Measurements from ENCODE around the gene ITGAE.

ITGAE gene

DNA sequence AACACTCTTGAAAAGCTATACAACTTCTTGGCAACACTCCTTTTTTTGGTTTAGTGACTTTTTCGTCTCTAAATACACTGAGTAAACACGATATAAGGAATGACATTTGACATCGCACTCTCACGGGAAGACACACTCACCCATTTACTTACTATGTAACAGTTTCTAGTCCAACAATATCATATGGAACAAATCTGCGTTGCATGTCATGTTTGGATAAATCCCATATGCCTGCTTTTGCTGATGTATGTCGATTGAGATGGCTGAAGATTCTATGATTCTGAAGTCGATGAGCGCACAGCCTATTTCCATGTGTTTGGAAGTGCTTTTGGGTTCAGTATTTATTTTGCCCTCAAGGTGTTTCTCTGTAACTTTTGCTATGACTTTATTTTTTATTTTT is 18.2 kb downstream of the ITGAE start:
- WGBS (ENCODE audit: insufficient coverage), result 88% methylated on average over 3 of the region's 8 CpGs
- Histone ChIP-seq H3K27me3 (replicated peaks in 2 of 5; ENCODE audit: control insufficient read depth in 4 of 5, insufficient read depth in 5 of 5, low read length in 4 of 5) (no peaks in the 10 kb centered on the region), H3K27ac (ENCODE audit: insufficient read depth in 1 of 2, low read depth in 1 of 2, low read length in 2 of 2, poor library complexity in 1 of 2, severe bottlenecking in 2 of 2) (no peak overlapping the region), H3K9me3 (ENCODE audit: control extremely low read depth in 1 of 5, control insufficient read depth in 4 of 5, insufficient read depth in 2 of 5, low read depth in 1 of 5, low read length in 4 of 5) (no peaks in the 10 kb centered on the region), H3K4me3 (ENCODE audit: control insufficient read depth in 1 of 7, extremely low read depth in 1 of 7, insufficient read depth in 4 of 7, low read depth in 2 of 7, low read length in 6 of 7) (no peak overlapping the region), H3K36me3 (ENCODE audit: control insufficient read depth in 4 of 4, insufficient read depth in 4 of 4, low read length in 3 of 4) (no peaks in the 10 kb centered on the region), H3K4me1 (ENCODE audit: control extremely low read depth in 1 of 4, control insufficient read depth in 4 of 4, insufficient read depth in 4 of 4, low read length in 3 of 4) (no peaks in the 10 kb centered on the region)
- DNase-seq, result no peak
- CTCF ChIA-PET, result interaction anchor here (2.2 to 4.1 kb wide), 2 partner anchors 11 to 45 kb away, joined by 8 to 18 read pairs; no protein-coding TSS in a partner anchor
- POLR2A ChIA-PET, result no interaction called here

DNA sequence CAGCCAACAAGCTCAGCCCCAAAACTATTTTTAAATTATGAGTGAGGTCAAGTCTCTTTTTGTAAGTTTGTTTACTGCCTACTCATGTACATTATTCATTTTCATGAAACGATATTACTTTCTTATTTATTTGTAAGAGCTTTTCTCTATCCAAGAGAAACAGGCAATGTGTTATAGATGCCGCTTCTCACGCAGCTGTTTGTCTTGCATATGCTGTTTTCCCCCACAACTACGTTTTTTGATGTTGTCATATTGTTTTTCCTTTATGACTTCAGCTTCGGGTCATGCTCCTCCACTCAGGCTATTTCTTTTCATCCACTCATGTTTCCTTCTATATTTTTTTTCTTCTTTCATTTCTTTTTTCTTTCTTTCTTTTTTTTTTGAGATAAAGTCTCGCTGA is 20.0 kb downstream of the ITGAE start:
- 93% methylated on average over 5 of the region's 6 CpGs for WGBS (ENCODE audit: insufficient coverage)
- no peak for DNase-seq
- CTCF ChIA-PET, result interaction anchor here (0.9 to 4.1 kb wide), 5 partner anchors 10 to 65 kb away, joined by 3 to 18 read pairs (median 8); partner anchors contain the start of gene NCBP3

DNA sequence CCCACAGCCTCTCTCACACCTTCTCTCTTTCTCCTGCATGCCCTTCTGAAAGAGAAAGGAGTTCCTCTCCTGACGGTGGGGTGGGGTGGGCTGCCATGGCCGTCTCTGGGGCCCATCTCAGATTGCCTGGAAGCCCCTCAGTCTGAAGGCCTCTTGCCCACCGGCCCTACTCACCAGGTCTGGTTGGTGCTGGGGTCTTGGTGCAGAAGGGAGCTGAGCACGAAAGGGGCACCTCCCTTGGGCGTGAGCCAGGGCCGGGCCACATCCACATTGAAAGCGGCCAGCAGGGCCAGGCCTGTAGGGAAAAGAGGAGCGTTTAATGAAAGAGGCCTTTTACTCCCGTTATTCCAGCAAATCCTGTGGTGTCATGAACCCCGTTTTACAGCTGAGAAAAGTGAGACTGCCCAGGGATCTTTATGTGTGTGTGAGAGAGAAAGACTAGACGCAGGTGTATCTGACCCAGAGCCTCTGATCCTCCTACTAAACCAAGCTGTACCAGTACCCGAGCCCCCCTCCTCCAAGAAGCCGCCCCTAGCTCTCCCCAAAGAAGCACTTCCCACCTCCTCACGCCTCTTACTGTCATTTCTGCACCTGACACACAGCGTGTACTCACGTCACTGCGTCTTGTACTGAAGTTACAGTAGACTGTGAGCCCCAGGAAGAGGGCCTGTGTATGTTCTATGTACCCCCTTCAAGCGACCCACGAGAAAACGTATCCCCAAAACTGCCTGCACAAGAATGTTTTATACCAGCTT is 23.4 kb downstream of the ITGAE start:
- Histone ChIP-seq H3K36me3 (ENCODE audit: control insufficient read depth in 4 of 4, insufficient read depth in 4 of 4, low read length in 3 of 4) (no peaks in the 10 kb centered on the region), H3K27ac (ENCODE audit: insufficient read depth in 1 of 2, low read depth in 1 of 2, low read length in 2 of 2, poor library complexity in 1 of 2, severe bottlenecking in 2 of 2) (no peak overlapping the region), H3K4me1 (ENCODE audit: control extremely low read depth in 1 of 4, control insufficient read depth in 4 of 4, insufficient read depth in 4 of 4, low read length in 3 of 4) (peaks cover 0 to 3% (median 0%) of the 10 kb centered on the region in 4 experiments), H3K27me3 (replicated peaks in 2 of 5; ENCODE audit: control insufficient read depth in 4 of 5, insufficient read depth in 5 of 5, low read length in 4 of 5) (no peaks in the 10 kb centered on the region), H3K4me3 (ENCODE audit: control insufficient read depth in 1 of 7, extremely low read depth in 1 of 7, insufficient read depth in 4 of 7, low read depth in 2 of 7, low read length in 6 of 7) (no peak overlapping the region), H3K9me3 (ENCODE audit: control extremely low read depth in 1 of 5, control insufficient read depth in 4 of 5, insufficient read depth in 2 of 5, low read depth in 1 of 5, low read length in 4 of 5) (no peaks in the 10 kb centered on the region)
- no peak for DNase-seq
- ChIA-PET POLR2A (no interaction called here), CTCF (no interaction called here)
- over 99% methylated on average over 14 of the region's 20 CpGs for WGBS (ENCODE audit: insufficient coverage)

More for the DNA sequence above, 20.0 kb downstream of the ITGAE start:
- no peaks in the 10 kb centered on the region for H3K4me1 ChIP-seq (ENCODE audit: control extremely low read depth in 1 of 4, control insufficient read depth in 4 of 4, insufficient read depth in 4 of 4, low read length in 3 of 4)
- H3K27me3 ChIP-seq (replicated peaks in 2 of 5; ENCODE audit: control insufficient read depth in 4 of 5, insufficient read depth in 5 of 5, low read length in 4 of 5), result no peaks in the 10 kb centered on the region
- no peak overlapping the region for H3K27ac ChIP-seq (ENCODE audit: insufficient read depth in 1 of 2, low read depth in 1 of 2, low read length in 2 of 2, poor library complexity in 1 of 2, severe bottlenecking in 2 of 2)
- H3K36me3 ChIP-seq (ENCODE audit: control insufficient read depth in 4 of 4, insufficient read depth in 4 of 4, low read length in 3 of 4), result no peaks in the 10 kb centered on the region
- H3K9me3 ChIP-seq (ENCODE audit: control extremely low read depth in 1 of 5, control insufficient read depth in 4 of 5, insufficient read depth in 2 of 5, low read depth in 1 of 5, low read length in 4 of 5), result no peaks in the 10 kb centered on the region
- H3K4me3 ChIP-seq (ENCODE audit: control insufficient read depth in 1 of 7, extremely low read depth in 1 of 7, insufficient read depth in 4 of 7, low read depth in 2 of 7, low read length in 6 of 7), result no peak overlapping the region
- POLR2A ChIA-PET, result interaction anchor here (0.7 kb wide), 1 partner anchor 15 kb away, joined by 5 read pairs; no protein-coding TSS in a partner anchor

DNA sequence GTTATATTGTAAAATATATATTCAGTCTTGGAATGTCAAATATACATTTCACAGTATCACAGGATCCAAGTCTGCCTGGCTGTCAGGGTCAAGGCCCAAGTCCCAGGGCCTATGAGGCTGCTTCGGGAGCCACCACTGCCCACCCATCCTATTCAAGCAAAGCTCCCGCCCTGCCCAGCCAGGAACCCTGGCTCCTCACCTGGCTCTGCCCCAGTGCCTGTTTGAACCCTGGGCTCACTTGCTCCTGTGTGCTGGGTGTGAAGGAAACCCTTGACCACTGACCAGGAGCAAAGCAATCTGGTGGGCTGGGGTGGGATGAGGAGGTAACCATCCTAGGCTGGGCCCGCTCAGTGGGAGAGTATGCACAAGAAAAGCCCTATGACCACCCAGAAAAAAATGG is 27.0 kb downstream of the ITGAE start:
- ChIA-PET CTCF (interaction anchor here (0.7 to 1.1 kb wide), 3 partner anchors 26 to 45 kb away, joined by 3 to 7 read pairs (median 4); no protein-coding TSS in a partner anchor), POLR2A (no interaction called here)

DNA sequence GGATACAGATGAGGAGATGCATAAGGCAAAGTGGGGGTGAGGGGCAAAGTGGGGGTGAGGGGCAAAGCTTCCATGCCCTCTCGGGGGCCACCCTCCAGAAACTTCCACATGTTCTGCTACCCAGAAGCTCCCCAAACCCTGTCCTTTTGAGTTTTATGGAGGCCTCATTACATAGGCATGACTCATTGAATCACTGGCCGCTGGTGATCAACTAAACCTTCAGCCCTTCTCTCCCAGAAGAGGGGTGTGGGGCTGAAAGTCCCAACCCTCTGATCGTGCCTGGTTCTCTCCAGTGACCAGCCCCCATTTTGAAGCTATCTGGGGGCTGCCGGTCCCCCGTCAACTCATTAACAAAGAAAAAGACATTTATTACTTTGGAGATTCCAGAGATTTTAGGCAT is 27.5 kb downstream of the ITGAE start:
- ChIA-PET POLR2A (no interaction called here), CTCF (interaction anchor here (0.7 to 4.4 kb wide), 4 partner anchors 8 to 44 kb away, joined by 3 to 19 read pairs (median 11); no protein-coding TSS in a partner anchor)
- Histone ChIP-seq H3K4me3 (ENCODE audit: control insufficient read depth in 1 of 7, extremely low read depth in 1 of 7, insufficient read depth in 4 of 7, low read depth in 2 of 7, low read length in 6 of 7) (no peak overlapping the region), H3K9me3 (ENCODE audit: control extremely low read depth in 1 of 5, control insufficient read depth in 4 of 5, insufficient read depth in 2 of 5, low read depth in 1 of 5, low read length in 4 of 5) (no peaks in the 10 kb centered on the region), H3K27me3 (replicated peaks in 2 of 5; ENCODE audit: control insufficient read depth in 4 of 5, insufficient read depth in 5 of 5, low read length in 4 of 5) (no peaks in the 10 kb centered on the region), H3K27ac (ENCODE audit: insufficient read depth in 1 of 2, low read depth in 1 of 2, low read length in 2 of 2, poor library complexity in 1 of 2, severe bottlenecking in 2 of 2) (no peak overlapping the region), H3K36me3 (ENCODE audit: control insufficient read depth in 4 of 4, insufficient read depth in 4 of 4, low read length in 3 of 4) (no peaks in the 10 kb centered on the region), H3K4me1 (ENCODE audit: control extremely low read depth in 1 of 4, control insufficient read depth in 4 of 4, insufficient read depth in 4 of 4, low read length in 3 of 4) (peaks cover 2 to 39% (median 30%) of the 10 kb centered on the region in 4 experiments)
- 100% methylated on average over 1 of the region's 5 CpGs for WGBS (ENCODE audit: insufficient coverage)
- DNase-seq, result no peak

More for the DNA sequence above, 27.0 kb downstream of the ITGAE start:
- H3K9me3 ChIP-seq (ENCODE audit: control extremely low read depth in 1 of 5, control insufficient read depth in 4 of 5, insufficient read depth in 2 of 5, low read depth in 1 of 5, low read length in 4 of 5), result no peaks in the 10 kb centered on the region
- H3K27me3 ChIP-seq (replicated peaks in 2 of 5; ENCODE audit: control insufficient read depth in 4 of 5, insufficient read depth in 5 of 5, low read length in 4 of 5), result no peaks in the 10 kb centered on the region
- H3K4me1 ChIP-seq (ENCODE audit: control extremely low read depth in 1 of 4, control insufficient read depth in 4 of 4, insufficient read depth in 4 of 4, low read length in 3 of 4), result peaks cover 2 to 34% (median 28%) of the 10 kb centered on the region in 4 experiments
- 90% methylated on average over 2 of the region's 3 CpGs for WGBS (ENCODE audit: insufficient coverage)
- no peaks in the 10 kb centered on the region for H3K36me3 ChIP-seq (ENCODE audit: control insufficient read depth in 4 of 4, insufficient read depth in 4 of 4, low read length in 3 of 4)
- no peak overlapping the region for H3K27ac ChIP-seq (ENCODE audit: insufficient read depth in 1 of 2, low read depth in 1 of 2, low read length in 2 of 2, poor library complexity in 1 of 2, severe bottlenecking in 2 of 2)
- no peak overlapping the region for H3K4me3 ChIP-seq (ENCODE audit: control insufficient read depth in 1 of 7, extremely low read depth in 1 of 7, insufficient read depth in 4 of 7, low read depth in 2 of 7, low read length in 6 of 7)
- DNase-seq, result no peak

DNA sequence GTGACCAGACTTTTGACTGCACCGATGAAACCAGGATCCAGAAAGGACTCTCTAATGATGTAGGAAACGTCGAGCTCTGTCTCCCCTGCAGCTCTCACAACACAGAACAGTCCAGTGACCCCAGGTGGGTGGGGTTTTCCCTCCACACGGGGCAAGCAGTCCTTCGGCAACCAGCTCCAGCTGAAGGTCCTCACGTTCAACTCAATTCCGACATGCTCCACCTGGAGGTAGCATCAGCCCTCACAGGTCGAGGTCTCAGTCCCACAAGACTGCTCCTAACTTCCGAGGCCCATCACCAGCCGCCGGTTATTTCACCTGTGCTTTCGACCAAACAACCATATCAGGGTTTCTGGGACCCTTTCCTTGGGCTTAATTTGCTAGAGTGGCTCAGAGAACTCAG is 28.2 kb downstream of the ITGAE start:
- Histone ChIP-seq H3K4me1 (ENCODE audit: control extremely low read depth in 1 of 4, control insufficient read depth in 4 of 4, insufficient read depth in 4 of 4, low read length in 3 of 4) (peaks cover 2 to 44% (median 32%) of the 10 kb centered on the region in 4 experiments), H3K27me3 (replicated peaks in 2 of 5; ENCODE audit: control insufficient read depth in 4 of 5, insufficient read depth in 5 of 5, low read length in 4 of 5) (no peaks in the 10 kb centered on the region), H3K4me3 (ENCODE audit: control insufficient read depth in 1 of 7, extremely low read depth in 1 of 7, insufficient read depth in 4 of 7, low read depth in 2 of 7, low read length in 6 of 7) (no peak overlapping the region), H3K36me3 (ENCODE audit: control insufficient read depth in 4 of 4, insufficient read depth in 4 of 4, low read length in 3 of 4) (no peaks in the 10 kb centered on the region), H3K9me3 (ENCODE audit: control extremely low read depth in 1 of 5, control insufficient read depth in 4 of 5, insufficient read depth in 2 of 5, low read depth in 1 of 5, low read length in 4 of 5) (no peaks in the 10 kb centered on the region), H3K27ac (ENCODE audit: insufficient read depth in 1 of 2, low read depth in 1 of 2, low read length in 2 of 2, poor library complexity in 1 of 2, severe bottlenecking in 2 of 2) (no peak overlapping the region)
- CTCF ChIA-PET, result interaction anchor here (1.0 to 4.4 kb wide), 7 partner anchors 9 to 66 kb away, joined by 3 to 19 read pairs (median 6); no protein-coding TSS in a partner anchor
- POLR2A ChIA-PET, result no interaction called here
- WGBS (ENCODE audit: insufficient coverage), result 94% methylated on average over 12 of the region's 12 CpGs
- DNase-seq, result no peak

DNA sequence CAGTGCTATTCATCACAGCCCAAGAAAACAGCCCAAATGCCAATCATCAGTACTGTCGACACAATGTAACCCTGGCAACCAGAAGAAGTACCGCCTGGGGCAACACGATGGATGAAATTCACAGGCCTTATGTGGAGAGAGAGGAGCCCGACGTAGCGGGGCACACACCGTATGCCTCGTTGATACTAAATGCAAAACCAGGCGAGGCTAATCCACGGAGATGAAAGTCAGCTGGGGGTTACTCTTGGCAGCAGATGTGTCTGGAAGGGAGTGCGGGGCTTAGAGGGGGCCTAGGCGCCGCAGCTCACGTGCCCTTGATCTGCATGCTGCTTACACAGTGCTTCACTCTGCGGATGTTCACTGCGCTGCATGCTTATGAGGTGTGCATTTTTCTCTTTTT is 29.8 kb downstream of the ITGAE start:
- H3K4me3 ChIP-seq (ENCODE audit: control insufficient read depth in 1 of 7, extremely low read depth in 1 of 7, insufficient read depth in 4 of 7, low read depth in 2 of 7, low read length in 6 of 7), result no peak overlapping the region
- peaks cover 2 to 58% (median 39%) of the 10 kb centered on the region in 4 experiments for H3K4me1 ChIP-seq (ENCODE audit: control extremely low read depth in 1 of 4, control insufficient read depth in 4 of 4, insufficient read depth in 4 of 4, low read length in 3 of 4)
- ChIA-PET POLR2A (no interaction called here), CTCF (interaction anchor here (0.6 to 4.4 kb wide), 5 partner anchors 11 to 57 kb away, joined by 3 to 19 read pairs (median 9); no protein-coding TSS in a partner anchor)
- no peak overlapping the region for H3K27ac ChIP-seq (ENCODE audit: insufficient read depth in 1 of 2, low read depth in 1 of 2, low read length in 2 of 2, poor library complexity in 1 of 2, severe bottlenecking in 2 of 2)
- peak in 1 of 3 donors; percentile 53 for DNase-seq
- 83% methylated on average over 8 of the region's 16 CpGs for WGBS (ENCODE audit: insufficient coverage)
- H3K36me3 ChIP-seq (ENCODE audit: control insufficient read depth in 4 of 4, insufficient read depth in 4 of 4, low read length in 3 of 4), result no peaks in the 10 kb centered on the region
- H3K9me3 ChIP-seq (ENCODE audit: control extremely low read depth in 1 of 5, control insufficient read depth in 4 of 5, insufficient read depth in 2 of 5, low read depth in 1 of 5, low read length in 4 of 5), result no peaks in the 10 kb centered on the region
- H3K27me3 ChIP-seq (replicated peaks in 2 of 5; ENCODE audit: control insufficient read depth in 4 of 5, insufficient read depth in 5 of 5, low read length in 4 of 5), result no peaks in the 10 kb centered on the region

All from common myeloid progenitor, CD34-positive (primary cell).